Measurements from ENCODE around the gene UBL7. TPM values are rescaled to one million over a fixed set of nuclear protein-coding genes. Genes with fewer than 3 reads are reported as not detected.

UBL7 gene
- total and polyA plus RNA-seq, 10 of the 15 experiments (the other 5 are each of a cell fraction or from before 2014, with no cell fraction given) = 25.9 to 145 (median 90.1) TPM

- peak; percentile 52; the same call in 1 of the 2 replicates for TF ChIP-seq NR2C1 (IDR thresholded peaks at IDR 0.05)
- TF ChIP-seq YBX1 (IDR thresholded peaks at IDR 0.05) = no peak
- peak; percentile 83; the same call in 1 of the 2 replicates for TF ChIP-seq YY1 (IDR thresholded peaks at IDR 0.05; ENCODE audit: low read depth, low read length)
- TF ChIP-seq, protein P1, sequence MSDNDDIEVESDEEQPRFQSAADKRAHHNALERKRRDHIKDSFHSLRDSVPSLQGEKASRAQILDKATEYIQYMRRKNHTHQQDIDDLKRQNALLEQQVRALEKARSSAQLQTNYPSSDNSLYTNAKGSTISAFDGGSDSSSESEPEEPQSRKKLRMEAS (IDR thresholded peaks at IDR 0.05; ENCODE audit: low read depth, low read length) = peak; percentile 53; the same call in 1 of the 2 replicates
- peak; percentile 64; the same call in 1 of the 2 replicates for TF ChIP-seq TCF7 (IDR thresholded peaks at IDR 0.05; ENCODE audit: borderline replicate concordance)
- no peak for TF ChIP-seq MTA3 (IDR thresholded peaks at IDR 0.05; ENCODE audit: borderline replicate concordance, low read length)
- peak; percentile 51 for TF ChIP-seq PBX3 (IDR thresholded peaks at IDR 0.05; ENCODE audit: insufficient replicate concordance, low read depth, low read length)
- TF ChIP-seq SP1 (IDR thresholded peaks at IDR 0.05; ENCODE audit: low read depth, low read length) = peak; percentile 71
- no peak for TF ChIP-seq HDAC6 (IDR thresholded peaks at IDR 0.05; ENCODE audit: unreplicated experiment)
- TF ChIP-seq CHD1 (IDR thresholded peaks at IDR 0.05; ENCODE audit: low read depth, low read length) = no peak
- peak; percentile 94 for TF ChIP-seq POLR2AphosphoS5 (IDR thresholded peaks at IDR 0.05; ENCODE audit: low read length)
- TF ChIP-seq MTA2 (IDR thresholded peaks at IDR 0.05; ENCODE audit: low read depth) = no peak; the same call in 1 of the 2 replicates
- no peak for TF ChIP-seq ZNF207 (IDR thresholded peaks at IDR 0.05; ENCODE audit: borderline replicate concordance)
- no peak for TF ChIP-seq IRF3 (IDR thresholded peaks at IDR 0.05)
- peak; percentile 57; the same call in 1 of the 2 replicates for TF ChIP-seq CREB1 (IDR thresholded peaks at IDR 0.05; ENCODE audit: low read depth)
- no peak for TF ChIP-seq SREBF2 (IDR thresholded peaks at IDR 0.05; ENCODE audit: low read length)
- peak; percentile 97 for TF ChIP-seq GABPA (IDR thresholded peaks at IDR 0.05; ENCODE audit: low read depth)
- TF ChIP-seq DPF2 (IDR thresholded peaks at IDR 0.05) = no peak
- no peak for TF ChIP-seq ZBTB33 (IDR thresholded peaks at IDR 0.05)
- TF ChIP-seq PKNOX1 (IDR thresholded peaks at IDR 0.05) = no peak
- no peak for TF ChIP-seq STAT3 (IDR thresholded peaks at IDR 0.05; ENCODE audit: low read depth, low read length)
- TF ChIP-seq ZNF217 (IDR thresholded peaks at IDR 0.05) = no peak
- TF ChIP-seq EGR1 (IDR thresholded peaks at IDR 0.05; ENCODE audit: borderline replicate concordance in 1 of 2, low read depth in 2 of 2, low read length in 2 of 2) = peak in 1 of 2 experiments; percentile 38; a peak in 1 of 3 replicates
- no peak for TF ChIP-seq ASH2L (IDR thresholded peaks at IDR 0.05; ENCODE audit: borderline replicate concordance, low read depth)
- no peak for TF ChIP-seq CBX3 (IDR thresholded peaks at IDR 0.05; ENCODE audit: borderline replicate concordance, low read depth)
Measured at GRCh38 chr15:74460871-74461846, at the start of gene UBL7 (continued).

Measured in GM12878 (cell line).